Sigmoid colon (tissue), 4 donors: ENCODE results near the gene YLPM1.

Experiments used
- POLR2AphosphoS5 ChIP-seq, 4 donors: sonication (generic); formaldehyde crosslinking; IDR thresholded peaks; one replicate each; pipeline ENCODE4 v1.6.1; 2017; ENCODE audit warnings: antibody characterized with exemption in 4 of 4
- TF ChIP-seq, protein P1 (sequence below), 4 experiments: fragments of 450-650 bp in 3 of 4; fragments of 200-600 bp in 1 of 4; IDR thresholded peaks; one replicate each; pipeline ENCODE4 v1.5.1; 2016 to 2019; ENCODE audit warnings: antibody characterized with exemption in 4 of 4, mild to moderate bottlenecking in 3 of 4, moderate library complexity in 2 of 4

DNA sequence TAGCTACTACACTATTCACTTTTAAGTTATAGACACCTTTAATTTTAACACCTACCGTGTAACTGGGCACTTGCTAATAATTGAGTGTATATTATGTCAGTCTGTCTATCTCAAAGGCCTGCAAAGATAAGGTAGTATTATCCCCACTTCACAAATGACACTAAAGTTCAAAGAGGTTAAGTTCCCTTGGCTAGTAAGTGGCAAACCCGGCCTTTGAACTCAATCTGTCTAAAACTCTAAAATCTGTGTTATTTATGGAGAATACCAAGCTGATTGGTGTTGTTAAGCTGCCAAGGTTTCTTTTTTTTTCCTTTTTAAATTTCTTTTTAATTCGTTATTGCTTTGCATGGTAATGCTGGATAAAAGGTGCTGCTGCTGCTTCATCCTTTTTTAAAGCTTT is 37.7 kb downstream of the YLPM1 start:
- TF ChIP-seq, protein P1, sequence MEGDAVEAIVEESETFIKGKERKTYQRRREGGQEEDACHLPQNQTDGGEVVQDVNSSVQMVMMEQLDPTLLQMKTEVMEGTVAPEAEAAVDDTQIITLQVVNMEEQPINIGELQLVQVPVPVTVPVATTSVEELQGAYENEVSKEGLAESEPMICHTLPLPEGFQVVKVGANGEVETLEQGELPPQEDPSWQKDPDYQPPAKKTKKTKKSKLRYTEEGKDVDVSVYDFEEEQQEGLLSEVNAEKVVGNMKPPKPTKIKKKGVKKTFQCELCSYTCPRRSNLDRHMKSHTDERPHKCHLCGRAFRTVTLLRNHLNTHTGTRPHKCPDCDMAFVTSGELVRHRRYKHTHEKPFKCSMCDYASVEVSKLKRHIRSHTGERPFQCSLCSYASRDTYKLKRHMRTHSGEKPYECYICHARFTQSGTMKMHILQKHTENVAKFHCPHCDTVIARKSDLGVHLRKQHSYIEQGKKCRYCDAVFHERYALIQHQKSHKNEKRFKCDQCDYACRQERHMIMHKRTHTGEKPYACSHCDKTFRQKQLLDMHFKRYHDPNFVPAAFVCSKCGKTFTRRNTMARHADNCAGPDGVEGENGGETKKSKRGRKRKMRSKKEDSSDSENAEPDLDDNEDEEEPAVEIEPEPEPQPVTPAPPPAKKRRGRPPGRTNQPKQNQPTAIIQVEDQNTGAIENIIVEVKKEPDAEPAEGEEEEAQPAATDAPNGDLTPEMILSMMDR (IDR thresholded peaks at IDR 0.05): no peak
- TF ChIP-seq POLR2AphosphoS5 (IDR thresholded peaks at IDR 0.05): no peak
